IPS-NIHi11 (cell line): Measurements from ENCODE around the gene CUL1.

Experiments
- DNase-seq: peaks from one replicate; pipeline ENCODE4 v3.0.0; 2012; ENCODE audit warnings: mixed read lengths, low spot score

The CUL1 gene

DNA sequence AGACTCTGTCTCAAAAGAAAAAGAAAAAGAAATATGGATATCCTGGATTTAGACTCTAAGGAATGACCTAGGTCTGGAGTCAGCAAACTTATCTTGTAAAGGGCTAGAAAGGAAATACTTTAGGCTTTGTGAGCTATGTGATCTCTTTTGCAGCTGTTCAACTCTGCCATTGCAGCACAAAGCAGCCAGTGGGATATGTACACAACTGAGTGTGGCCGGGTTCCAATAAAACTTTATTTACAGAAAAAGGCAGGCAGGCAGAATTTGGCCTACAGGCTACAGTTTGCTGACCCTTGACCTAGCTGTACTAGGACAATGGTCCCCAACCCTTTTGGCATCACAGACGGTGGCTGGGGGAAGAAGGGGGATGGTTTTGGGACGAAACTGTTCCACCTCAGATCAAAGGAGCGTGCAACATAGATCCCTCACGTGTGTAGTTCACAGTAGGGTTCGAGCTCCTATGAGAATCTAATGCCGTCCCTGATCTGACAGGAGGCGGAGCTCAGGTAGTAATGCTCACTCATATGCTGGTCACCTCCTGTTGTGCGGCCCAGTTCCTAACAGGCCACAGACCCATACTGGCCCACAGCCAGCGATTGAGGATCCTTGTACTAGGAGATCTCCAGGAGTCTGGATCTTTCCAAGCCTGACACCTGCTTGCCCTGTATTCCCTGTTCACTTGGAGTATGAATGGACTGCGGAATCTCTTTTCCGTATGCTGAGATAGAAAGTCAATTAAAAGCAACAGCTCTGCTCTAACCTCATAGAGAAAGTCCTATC lies 63.0 kb downstream of the CUL1 start:
- DNase-seq, result no peak

- DNase-seq, result no peak
These were observed 64.9 kb downstream of the CUL1 start for GRCh38 chr7:148763622-148764021.

- DNase-seq, result no peak
These were observed 71.3 kb downstream of the CUL1 start for GRCh38 chr7:148770004-148770403.

- DNase-seq, result peak; percentile 28
These were observed 73.8 kb downstream of the CUL1 start for GRCh38 chr7:148772297-148773089.

DNA sequence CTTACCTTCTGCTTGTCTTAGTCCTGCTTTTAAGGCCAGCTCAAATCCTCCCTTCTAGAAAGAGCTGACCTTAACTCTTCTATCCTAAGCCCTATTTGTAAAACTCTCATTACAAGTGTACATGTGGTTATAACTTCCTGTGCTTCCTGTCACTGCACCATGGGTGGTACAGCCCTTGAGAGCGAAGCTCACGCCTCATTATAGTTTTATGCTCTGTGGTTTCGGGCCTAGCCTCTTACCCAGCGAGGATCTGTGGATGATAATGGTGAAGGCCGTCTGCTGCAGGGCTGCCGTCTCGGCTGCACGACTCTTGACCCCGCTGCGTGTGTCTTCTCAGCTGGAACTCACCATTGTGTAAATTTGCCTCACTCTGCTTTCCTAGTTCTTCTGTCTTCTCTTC lies 74.6 kb downstream of the CUL1 start:
- no peak for DNase-seq

DNA sequence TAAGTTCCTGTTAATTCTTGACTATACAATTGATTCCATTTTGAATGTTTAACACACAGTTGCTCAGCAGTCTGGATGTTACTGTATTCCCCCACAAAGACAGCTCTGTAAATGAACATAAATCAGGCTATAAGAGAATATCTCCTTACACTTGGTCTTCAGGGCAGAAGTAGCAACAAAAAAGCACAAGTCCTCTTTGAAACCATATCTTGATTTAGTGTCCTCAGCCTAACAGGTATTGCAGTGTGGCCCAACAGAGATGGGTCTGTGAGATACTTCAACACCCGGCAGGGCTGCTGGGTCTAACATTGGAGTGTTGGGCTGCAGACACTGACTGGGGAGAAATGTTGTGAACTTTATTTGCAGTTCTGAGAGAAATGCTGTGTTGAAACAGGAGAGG lies 75.8 kb downstream of the CUL1 start:
- DNase-seq, result no peak

DNA sequence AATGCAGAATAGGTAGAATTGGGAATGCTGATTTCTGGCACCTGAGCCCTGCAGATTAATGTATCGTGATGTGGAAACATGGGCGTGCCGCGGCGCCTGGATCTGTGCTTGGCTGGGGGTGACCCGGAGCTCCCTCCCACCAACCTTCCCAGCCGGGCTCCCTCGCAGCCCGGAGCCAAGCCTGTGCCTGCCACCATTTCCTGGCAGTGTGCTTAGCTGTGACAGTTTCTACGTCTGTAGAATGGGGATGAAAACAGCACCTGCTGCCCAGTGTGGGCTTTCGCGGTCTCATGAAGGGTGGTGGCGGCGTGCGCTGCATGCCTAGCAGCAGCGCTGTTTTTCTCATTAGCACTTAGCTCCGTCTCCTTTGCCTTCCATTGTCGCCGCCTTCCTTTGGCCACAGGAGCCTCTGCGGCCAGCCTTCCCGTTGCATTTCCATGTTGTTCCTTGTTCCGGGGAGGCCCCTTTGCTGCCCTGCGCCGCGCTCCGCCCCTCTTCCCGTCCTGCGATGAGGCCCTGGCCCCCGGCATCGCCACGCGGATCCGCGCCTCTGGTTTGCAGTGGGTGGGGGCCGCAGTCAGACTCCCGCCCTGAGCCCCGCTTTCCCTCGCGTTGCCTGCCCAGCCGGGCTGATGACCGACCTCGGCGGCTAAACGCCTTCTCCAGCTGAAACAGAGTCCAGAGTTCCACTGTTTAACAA lies 84.2 kb downstream of the CUL1 start:
- DNase-seq, result no peak

DNA sequence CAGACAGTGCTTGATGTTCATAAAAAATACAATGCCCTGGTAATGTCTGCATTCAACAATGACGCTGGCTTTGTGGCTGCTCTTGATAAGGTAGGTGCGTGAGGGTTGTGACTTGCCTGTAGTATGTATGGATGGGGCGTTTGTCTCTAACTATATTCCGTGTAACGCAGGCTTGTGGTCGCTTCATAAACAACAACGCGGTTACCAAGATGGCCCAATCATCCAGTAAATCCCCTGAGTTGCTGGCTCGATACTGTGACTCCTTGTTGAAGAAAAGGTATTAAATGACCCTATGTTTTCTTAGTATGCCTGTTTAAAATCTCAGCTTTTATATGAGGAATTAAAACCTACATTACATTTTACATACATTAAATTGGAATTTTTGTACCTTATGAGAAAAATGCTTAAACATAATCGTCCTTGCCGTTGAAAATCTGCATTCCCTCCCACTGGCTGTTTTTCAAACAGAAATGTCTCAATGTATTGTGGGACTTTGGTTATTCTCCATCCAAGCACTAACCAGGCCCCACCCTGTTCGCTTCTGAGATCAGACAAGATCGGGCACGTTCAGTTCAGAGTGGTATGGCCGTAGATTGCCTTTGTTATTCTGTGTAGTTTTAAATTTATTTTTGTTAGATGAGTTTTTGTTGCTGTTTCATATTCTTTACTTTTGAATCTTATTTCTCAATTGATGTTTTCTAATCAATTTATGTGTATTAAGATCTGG lies 85.3 kb downstream of the CUL1 start:
- DNase-seq, result no peak

- no peak for DNase-seq
These were observed 89.0 kb downstream of the CUL1 start for GRCh38 chr7:148787571-148788295.

DNA sequence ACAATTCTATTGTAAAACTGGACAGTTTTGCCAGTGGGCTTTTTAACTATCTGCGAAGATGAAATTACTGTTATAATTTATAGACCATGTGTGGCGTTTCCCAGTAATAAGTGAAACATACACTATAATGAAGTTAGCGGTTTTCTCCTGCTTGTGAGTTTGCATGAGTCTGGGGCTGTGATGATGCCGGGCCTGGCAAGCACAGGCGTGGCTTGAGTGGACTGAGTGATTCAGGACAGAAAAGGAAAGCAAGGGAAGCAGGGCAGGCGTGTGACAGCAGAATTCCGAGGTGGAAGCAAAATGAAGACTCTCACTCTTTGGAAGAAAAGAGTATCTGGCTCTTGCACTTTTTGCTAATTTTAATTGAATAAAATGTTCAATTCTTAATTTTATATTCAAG lies 90.5 kb downstream of the CUL1 start:
- no peak for DNase-seq

- no peak for DNase-seq
These were observed 91.5 kb downstream of the CUL1 start for GRCh38 chr7:148790131-148790726.

DNA sequence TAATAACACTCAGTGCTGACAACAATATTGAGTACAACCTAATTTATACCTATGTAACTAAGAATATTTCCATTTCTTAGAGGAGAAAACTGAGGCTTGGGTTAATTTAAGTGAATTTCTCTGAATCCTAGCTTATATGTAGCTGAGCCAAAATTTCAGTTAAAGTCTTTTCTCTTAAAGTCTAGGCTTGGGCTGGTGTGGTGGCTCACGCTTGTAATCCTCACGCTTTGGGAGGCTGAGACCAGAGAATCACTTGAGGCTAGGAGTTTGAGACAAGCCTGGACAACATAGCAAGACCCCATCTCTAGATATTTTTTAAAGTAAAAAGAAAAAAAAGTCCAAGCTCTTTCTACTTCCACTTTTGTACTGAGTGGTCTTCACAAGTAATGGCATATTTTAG lies 92.1 kb downstream of the CUL1 start:
- no peak for DNase-seq

- DNase-seq, result no peak
These were observed 92.8 kb downstream of the CUL1 start for GRCh38 chr7:148791546-148791945.

DNA sequence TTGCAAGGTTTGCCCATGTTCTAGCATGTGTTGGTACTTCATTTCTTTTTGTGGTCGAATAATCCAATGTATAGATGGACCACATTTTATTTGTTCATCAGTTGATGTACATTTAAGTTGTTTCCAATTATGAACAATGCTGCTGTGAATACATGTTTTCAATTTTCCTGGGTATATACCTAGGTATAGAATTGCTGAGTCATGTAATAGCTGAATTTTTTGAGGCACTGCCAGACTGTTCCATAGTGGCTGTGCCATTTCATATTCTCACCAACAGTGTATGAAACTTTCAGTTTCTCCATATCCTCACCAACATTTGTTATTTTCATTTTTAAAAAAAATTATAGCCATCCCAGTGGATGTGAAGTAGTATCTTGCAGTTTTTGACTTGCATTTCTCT lies 94.9 kb downstream of the CUL1 start:
- no peak for DNase-seq

GRCh38 chr7:148794476-148794875 lies 95.8 kb downstream of the CUL1 start:
- DNase-seq, result no peak

DNA sequence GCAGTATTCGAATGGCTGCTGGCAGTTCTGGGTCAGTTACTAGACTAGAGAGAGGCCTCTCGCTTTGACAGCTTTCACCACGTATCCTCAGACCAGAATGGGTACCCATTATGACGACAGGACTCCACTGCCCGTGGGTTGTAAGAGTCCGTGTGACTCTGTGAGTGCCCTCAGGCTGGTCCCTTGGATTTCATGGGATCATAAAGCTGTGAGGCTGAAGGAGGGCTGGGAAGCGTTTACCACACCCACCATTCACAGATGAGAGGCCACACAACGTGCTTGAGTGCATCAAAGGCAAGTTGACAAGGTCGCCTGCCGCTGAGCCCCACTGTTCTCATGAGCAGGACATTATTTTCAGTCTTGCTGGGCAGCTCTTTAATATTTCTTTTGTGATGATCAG lies 98.1 kb downstream of the CUL1 start:
- no peak for DNase-seq

DNA sequence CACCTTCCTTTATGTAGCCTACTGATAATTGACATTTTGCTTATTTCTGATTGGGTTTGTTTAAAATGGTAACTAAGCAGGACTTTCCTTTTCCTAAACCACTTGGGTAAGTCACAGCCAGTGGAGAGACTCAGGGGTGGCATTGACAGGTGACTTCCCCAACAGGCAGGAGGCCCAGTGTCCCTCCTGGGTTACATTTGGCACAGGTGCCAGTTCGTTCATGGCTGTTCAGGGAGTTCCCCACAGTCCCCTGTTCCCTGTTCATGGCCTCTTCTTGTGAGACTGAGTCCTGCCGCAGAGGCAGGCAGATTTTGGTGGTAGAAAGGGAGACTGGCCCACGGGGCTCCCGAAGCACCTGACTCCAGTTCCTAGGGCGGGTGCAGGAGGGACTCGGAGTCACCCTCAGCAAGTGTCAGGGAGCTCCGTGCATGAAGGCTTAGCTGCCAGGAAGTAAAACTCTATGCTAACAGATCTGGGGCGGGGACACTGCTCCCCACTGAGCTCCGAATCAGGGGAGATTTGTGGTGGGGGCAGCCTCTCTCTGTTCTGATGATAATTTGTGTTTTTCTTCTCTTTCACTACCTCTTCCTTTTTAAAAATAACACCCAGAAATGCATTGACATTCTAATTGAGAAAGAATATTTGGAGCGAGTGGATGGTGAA lies 101.3 kb downstream of the CUL1 start:
- DNase-seq, result peak; percentile 48

DNA sequence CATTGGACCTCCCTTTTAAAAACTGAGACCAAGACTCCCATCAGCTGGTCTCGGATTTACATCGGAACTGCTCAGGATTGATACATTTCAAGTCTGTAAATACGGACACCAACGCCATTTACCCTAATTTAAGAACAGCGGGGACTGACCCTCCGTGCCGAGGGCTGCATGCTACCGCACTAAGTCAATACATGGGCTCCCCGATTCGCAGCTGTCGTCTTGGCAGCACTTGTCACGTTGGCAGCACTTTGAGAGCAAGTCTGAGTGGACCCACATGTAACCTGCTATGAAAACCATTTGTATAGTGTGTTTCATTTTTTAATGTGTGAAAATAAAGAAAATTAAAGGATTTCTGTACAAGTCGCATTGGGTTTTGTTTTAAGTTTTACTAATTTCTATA lies 102.0 kb downstream of the CUL1 start:
- no peak for DNase-seq

GRCh38 chr7:148802101-148802493 lies 103.4 kb downstream of the CUL1 start:
- no peak for DNase-seq

GRCh38 chr7:148803094-148803493 lies 104.4 kb downstream of the CUL1 start:
- DNase-seq, result no peak
